ENCODE results near the gene NKX1-2. TPM values are rescaled to one million over a fixed set of nuclear protein-coding genes. Genes with fewer than 3 reads are reported as not detected.

NKX1-2 gene
- total RNA-seq, 4 donors from 2014 or later: not detected

- Histone ChIP-seq H3K36me3 (no peaks in the 10 kb centered on the region), H3K4me1 (peaks cover 3 to 16% (median 16%) of the 10 kb centered on the region in 4 donors), H3K27ac (replicated peaks in 1 of 4) (no peak overlapping the region), H3K4me3 (no peak overlapping the region), H3K9me3 (no peaks in the 10 kb centered on the region), H3K27me3 (no peaks in the 10 kb centered on the region)
- DNase-seq (ENCODE audit: extremely low spot score): no peak
- TF ChIP-seq, protein P1, sequence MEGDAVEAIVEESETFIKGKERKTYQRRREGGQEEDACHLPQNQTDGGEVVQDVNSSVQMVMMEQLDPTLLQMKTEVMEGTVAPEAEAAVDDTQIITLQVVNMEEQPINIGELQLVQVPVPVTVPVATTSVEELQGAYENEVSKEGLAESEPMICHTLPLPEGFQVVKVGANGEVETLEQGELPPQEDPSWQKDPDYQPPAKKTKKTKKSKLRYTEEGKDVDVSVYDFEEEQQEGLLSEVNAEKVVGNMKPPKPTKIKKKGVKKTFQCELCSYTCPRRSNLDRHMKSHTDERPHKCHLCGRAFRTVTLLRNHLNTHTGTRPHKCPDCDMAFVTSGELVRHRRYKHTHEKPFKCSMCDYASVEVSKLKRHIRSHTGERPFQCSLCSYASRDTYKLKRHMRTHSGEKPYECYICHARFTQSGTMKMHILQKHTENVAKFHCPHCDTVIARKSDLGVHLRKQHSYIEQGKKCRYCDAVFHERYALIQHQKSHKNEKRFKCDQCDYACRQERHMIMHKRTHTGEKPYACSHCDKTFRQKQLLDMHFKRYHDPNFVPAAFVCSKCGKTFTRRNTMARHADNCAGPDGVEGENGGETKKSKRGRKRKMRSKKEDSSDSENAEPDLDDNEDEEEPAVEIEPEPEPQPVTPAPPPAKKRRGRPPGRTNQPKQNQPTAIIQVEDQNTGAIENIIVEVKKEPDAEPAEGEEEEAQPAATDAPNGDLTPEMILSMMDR (IDR thresholded peaks at IDR 0.05): no peak
- TF ChIP-seq POLR2A (IDR thresholded peaks at IDR 0.05; ENCODE audit: low read depth) (no peak), POLR2AphosphoS5 (IDR thresholded peaks at IDR 0.05) (no peak), EP300 (IDR thresholded peaks at IDR 0.05) (no peak)
- intact Hi-C loops (cut with DNase I): no loop called here
- 82% methylated on average over 11 of the region's 13 CpGs for WGBS
Observed at GRCh38 chr10:124468624-124469023, 18.8 kb upstream of the NKX1-2 start.

GRCh38 chr10:124467165-124467564 lies 17.3 kb upstream of the NKX1-2 start:
- intact Hi-C loops (cut with DNase I): no loop called here

DNA sequence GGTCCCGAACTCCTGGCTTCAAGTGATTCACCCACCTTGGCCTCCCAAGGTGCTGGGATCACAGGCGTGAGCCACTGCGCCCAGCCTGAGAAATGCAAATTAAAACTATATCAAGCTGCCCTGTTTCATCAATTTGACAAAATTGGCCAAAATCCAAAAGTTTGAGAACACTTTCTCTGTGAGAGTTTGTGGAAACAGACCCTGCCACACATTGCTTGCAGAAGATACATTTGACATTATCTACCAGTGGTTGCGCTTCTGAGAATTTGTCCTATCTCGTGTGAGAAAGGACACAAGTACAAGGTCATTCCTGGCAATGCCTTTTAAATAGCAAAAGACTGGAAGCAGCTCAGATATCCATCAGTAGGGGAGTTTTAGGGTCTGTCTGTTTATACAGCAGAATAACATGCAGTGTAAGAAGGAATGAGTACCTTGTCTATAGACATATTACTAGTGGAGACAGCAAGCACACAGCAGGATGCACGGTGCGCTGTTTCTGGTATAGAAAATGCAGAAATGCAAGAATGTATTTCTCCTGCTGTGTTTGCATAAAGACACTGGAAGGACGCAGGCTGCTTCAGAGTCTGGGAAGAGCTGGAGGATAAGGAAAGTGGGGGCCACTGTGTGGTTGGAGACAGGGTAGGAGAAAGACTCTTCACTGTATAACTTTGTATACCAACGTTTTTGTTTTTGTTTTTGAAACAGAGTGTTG lies 16.1 kb upstream of the NKX1-2 start:
- Histone ChIP-seq H3K36me3 (no peaks in the 10 kb centered on the region), H3K27ac (replicated peaks in 1 of 4) (no peak overlapping the region), H3K27me3 (no peaks in the 10 kb centered on the region), H3K4me1 (peaks cover 3 to 29% (median 24%) of the 10 kb centered on the region in 4 donors), H3K4me3 (no peak overlapping the region), H3K9me3 (no peaks in the 10 kb centered on the region)
- intact Hi-C loops (cut with DNase I): no loop called here
- WGBS: 62% methylated on average over 9 of the region's 9 CpGs
- TF ChIP-seq, protein P1 (IDR thresholded peaks at IDR 0.05): no peak
- TF ChIP-seq POLR2A (IDR thresholded peaks at IDR 0.05; ENCODE audit: low read depth) (no peak), POLR2AphosphoS5 (IDR thresholded peaks at IDR 0.05) (no peak), EP300 (IDR thresholded peaks at IDR 0.05) (no peak)
- no peak for DNase-seq (ENCODE audit: extremely low spot score)

More at GRCh38 chr10:124467165-124467564, 17.3 kb upstream of the NKX1-2 start:
- Histone ChIP-seq H3K9me3 (no peaks in the 10 kb centered on the region), H3K4me3 (no peak overlapping the region), H3K36me3 (no peaks in the 10 kb centered on the region), H3K27ac (replicated peaks in 1 of 4) (no peak overlapping the region), H3K4me1 (peaks cover 3 to 24% (median 21%) of the 10 kb centered on the region in 4 donors), H3K27me3 (no peaks in the 10 kb centered on the region)
- DNase-seq (ENCODE audit: extremely low spot score): no peak
- 80% methylated on average over 4 of the region's 4 CpGs for WGBS
- TF ChIP-seq, protein P1 (IDR thresholded peaks at IDR 0.05): no peak
- TF ChIP-seq POLR2AphosphoS5 (IDR thresholded peaks at IDR 0.05): no peak
- no peak for TF ChIP-seq POLR2A (IDR thresholded peaks at IDR 0.05; ENCODE audit: low read depth)
- no peak for TF ChIP-seq EP300 (IDR thresholded peaks at IDR 0.05)

- 81% methylated on average over 17 of the region's 17 CpGs for WGBS
- H3K36me3 ChIP-seq: no peaks in the 10 kb centered on the region
- H3K27ac ChIP-seq (replicated peaks in 1 of 4): no peak overlapping the region
- intact Hi-C loops (cut with DNase I): no loop called here
- H3K4me3 ChIP-seq: no peak overlapping the region
- no peaks in the 10 kb centered on the region for H3K9me3 ChIP-seq
- H3K4me1 ChIP-seq: peaks cover 3 to 29% (median 24%) of the 10 kb centered on the region in 4 donors
- H3K27me3 ChIP-seq: no peaks in the 10 kb centered on the region
- DNase-seq (ENCODE audit: extremely low spot score): no peak
- TF ChIP-seq POLR2A (IDR thresholded peaks at IDR 0.05; ENCODE audit: low read depth) (no peak), POLR2AphosphoS5 (IDR thresholded peaks at IDR 0.05) (no peak), EP300 (IDR thresholded peaks at IDR 0.05) (no peak)
- TF ChIP-seq, protein P1 (IDR thresholded peaks at IDR 0.05): no peak
Observed at GRCh38 chr10:124465003-124465776, 15.4 kb upstream of the NKX1-2 start.
